Endothelial cell of umbilical vein (primary cell): ENCODE measurements around the gene NME7. TPM values are rescaled to one million over a fixed set of nuclear protein-coding genes. Genes with fewer than 3 reads are reported as not detected.

ENCODE experiments used
- BruUV-seq: library from RNA; stranded (reverse); fragments of 400-500 nt; replicated peaks from 2 replicates; lab custom pipeline; 2021; lab: Mats Ljungman, UMichigan
- CTCF ChIA-PET: fragments of 300-600, 350-600 bp; sonication (Branson Sonifier 250); formaldehyde crosslinking; loops from one replicate; lab custom pipeline; 2021; ENCODE audit warnings: antibody characterized with exemption, inconsistent platforms; lab: Charles Lee
- POLR2A ChIA-PET: fragments of 300-600, 350-600 bp; sonication (Branson Sonifier 250); formaldehyde crosslinking; loops from one replicate; lab custom pipeline; 2021; ENCODE audit warnings: antibody characterized with exemption, inconsistent platforms; lab: Charles Lee
- DNase-seq: peaks from one replicate; pipeline ENCODE4 v3.0.0-alpha.2; 2011; ENCODE audit warnings: low read depth, low spot score
- FAIRE-seq: peaks from 2 replicates; lab custom pipeline; 2011; peaks lifted over from hg19 to GRCh38; lab: Jason Lieb, UNC
- H2AFZ ChIP-seq: 2 replicates; pipeline ENCODE4 v1.6.0; 2012; ENCODE audit warnings: low read depth, low read length, control low read depth, inconsistent platforms
- H3K27ac ChIP-seq: 2 replicates; pipeline ENCODE4 v1.5.1; 2011; ENCODE audit warnings: low read depth, mild to moderate bottlenecking, control low read depth, low read length, moderate library complexity; ENCODE audit not compliant: insufficient read depth
- H3K27me3 ChIP-seq, 2 experiments: 2 replicates each; pipeline versions ENCODE4 v1.6.0 to v1.6.1; 2011; ENCODE audit warnings: low read length in 2 of 2, mixed read lengths in 1 of 2; ENCODE audit not compliant: control insufficient read depth in 2 of 2, insufficient read depth in 2 of 2
- H3K36me3 ChIP-seq, 2 experiments: 2 replicates in 1 of 2; 3 replicates in 1 of 2; pipeline ENCODE4 v1.5.1; 2011; ENCODE audit warnings: low read length in 2 of 2, mild to moderate bottlenecking in 1 of 2, moderate library complexity in 1 of 2; ENCODE audit not compliant: control insufficient read depth in 2 of 2, insufficient read depth in 2 of 2; ENCODE audit errors: extremely low read depth in 1 of 2
- H3K4me1 ChIP-seq: 3 replicates; pipeline ENCODE4 v1.5.1; 2011; ENCODE audit warnings: mild to moderate bottlenecking, low read length; ENCODE audit not compliant: control insufficient read depth, insufficient read depth; ENCODE audit errors: extremely low read depth
- H3K4me2 ChIP-seq: 2 replicates; pipeline ENCODE4 v1.6.1; 2011; ENCODE audit warnings: low read length, control low read depth, mixed read lengths; ENCODE audit not compliant: insufficient read depth
- H3K4me3 ChIP-seq, 3 experiments: fragments of 200-600 bp in 1 of 3; sonication (generic), shearing (Covaris generic) in 1 of 3; replicated peaks in 1 of 3; 2 replicates each; pipeline ENCODE4 v1.5.1; 2011 to 2016; ENCODE audit warnings: control low read depth in 3 of 3, low read length in 3 of 3, mild to moderate bottlenecking in 2 of 3, inconsistent platforms in 1 of 3, low read depth in 1 of 3, moderate library complexity in 1 of 3; ENCODE audit not compliant: insufficient read depth in 1 of 3
- H3K79me2 ChIP-seq: 2 replicates; pipeline ENCODE4 v1.6.0; 2012; ENCODE audit warnings: low read length, inconsistent platforms; ENCODE audit not compliant: control insufficient read depth, insufficient read depth
- H3K9ac ChIP-seq: replicated peaks from 2 replicates; pipeline ENCODE3; 2011; ENCODE audit warnings: low read length, control low read depth; ENCODE audit not compliant: insufficient read depth; ENCODE audit errors: extremely low read depth
- H3K9me1 ChIP-seq: replicated peaks from 3 replicates; pipeline ENCODE4 v1.6.0; 2011; ENCODE audit warnings: mild to moderate bottlenecking, low read length; ENCODE audit not compliant: control insufficient read depth, insufficient read depth; ENCODE audit errors: extremely low read depth
- H3K9me3 ChIP-seq: replicated peaks from 2 replicates; pipeline ENCODE4 v1.5.1; 2012; ENCODE audit warnings: low read length, inconsistent platforms; ENCODE audit not compliant: control insufficient read depth, insufficient read depth
- H4K20me1 ChIP-seq: replicated peaks from 2 replicates; pipeline ENCODE3; 2011; ENCODE audit warnings: mild to moderate bottlenecking, low read length; ENCODE audit not compliant: control insufficient read depth, insufficient read depth; ENCODE audit errors: extremely low read depth
- EZH2 ChIP-seq: IDR thresholded peaks from 2 replicates; pipeline ENCODE4 v1.6.1; 2012; ENCODE audit warnings: borderline replicate concordance, low read depth, mild to moderate bottlenecking, moderate library complexity, low read length, inconsistent platforms; ENCODE audit not compliant: severe bottlenecking
- FOS ChIP-seq: IDR thresholded peaks from 2 replicates; pipeline ENCODE4 v1.6.1; 2011; ENCODE audit warnings: mild to moderate bottlenecking, low read length, moderate library complexity, borderline replicate concordance; ENCODE audit not compliant: insufficient read depth
- GATA2 ChIP-seq: IDR thresholded peaks from 2 replicates; pipeline ENCODE4 v1.7.0; 2011; ENCODE audit warnings: low read depth, mild to moderate bottlenecking, moderate library complexity, mixed read lengths, low read length; ENCODE audit not compliant: insufficient read length, insufficient read depth
- JUN ChIP-seq: IDR thresholded peaks from 2 replicates; pipeline ENCODE4 v1.6.1; 2011; ENCODE audit warnings: borderline replicate concordance, low read depth; ENCODE audit not compliant: insufficient read length, insufficient read depth
- MYC ChIP-seq: IDR thresholded peaks from one replicate; pipeline ENCODE4 v1.6.1; 2011; ENCODE audit warnings: mild to moderate bottlenecking, low read depth, low read length
- POLR2A ChIP-seq: IDR thresholded peaks from 2 replicates; pipeline ENCODE4 v1.6.1; 2012; ENCODE audit warnings: low read depth, mild to moderate bottlenecking, control low read depth, low read length
- POLR2AphosphoS5 ChIP-seq: IDR thresholded peaks from 2 replicates; pipeline ENCODE4 v1.6.1; 2012; ENCODE audit warnings: low read depth, mild to moderate bottlenecking, control low read depth, low read length, moderate library complexity; ENCODE audit not compliant: insufficient read depth
- dilution Hi-C: fragments of 300-500 bp; cut with MboI; formaldehyde crosslinking; loops from one replicate; pipeline ENCODE4 v1.15.0; 2019; ENCODE audit warnings: low sequenced_read_pairs; ENCODE audit not compliant: extremely low pct_ligation_motif_present
- intact Hi-C: fragments of 100-400 bp; cut with micrococcal nuclease; formaldehyde crosslinking; loops from one replicate; pipeline ENCODE4 v1.10.0; 2022
- polyA plus RNA-seq, 4 experiments: library from polyadenylated mRNA; depleted of rRNA in 3 of 4; stranded (reverse) in 3 of 4; unstranded in 1 of 4; fragments of >200 nt; gene quantifications; 2 replicates each; pipeline versions ENCODE4 v1.2.1 to v1.2.3, GENCODE V29; 2011 to 2012; ENCODE audit warnings: missing spikeins in 1 of 4
- total RNA-seq: library from RNA; stranded (reverse); gene quantifications from 2 replicates; pipeline ENCODE4 v1.2.3, GENCODE V29; 2021
- TF ChIP-seq, protein P1 (sequence below): IDR thresholded peaks from 2 replicates; pipeline ENCODE4 v1.6.1; 2011; ENCODE audit not compliant: insufficient read depth, insufficient read length
- TF ChIP-seq, protein P2 (sequence below), 2 donors: IDR thresholded peaks; 1 replicate in 1 of 2; 2 replicates in 1 of 2; pipeline ENCODE4 v1.5.1; 2011; ENCODE audit warnings: low read length in 2 of 2, mild to moderate bottlenecking in 2 of 2, moderate library complexity in 2 of 2, control low read depth in 1 of 2, inconsistent platforms in 1 of 2, low read depth in 1 of 2; ENCODE audit not compliant: insufficient read depth in 1 of 2; ENCODE audit errors: extremely low read depth in 1 of 2

The NME7 gene
- total and polyA plus RNA-seq, 2 donors (not counting 3 experiments of a cell fraction or from before 2014, with no cell fraction given): 16.5 to 25.3 TPM

GRCh38 chr1:169160845-169161495 lies 206.6 kb downstream of the NME7 start:
- Histone ChIP-seq H3K4me1 (no peaks in the 10 kb centered on the region), H3K4me3 (no peak overlapping the region), H3K27ac (no peak overlapping the region), H3K79me2 (no peaks in the 10 kb centered on the region), H3K9me1 (no peaks in the 10 kb centered on the region), H3K9me3 (no peaks in the 10 kb centered on the region), H3K27me3 (no peaks in the 10 kb centered on the region), H4K20me1 (no peaks in the 10 kb centered on the region), H3K36me3 (no peaks in the 10 kb centered on the region), H3K9ac (no peak overlapping the region), H2AFZ (no peak overlapping the region), H3K4me2 (no peak overlapping the region)
- intact Hi-C loops: no loop called here
- BruUV-seq: no TSS peak
- POLR2A ChIA-PET: no interaction called here
- DNase-seq (no peak), FAIRE-seq (no peak)
- dilution Hi-C loops: no loop called here
- CTCF ChIA-PET: interaction anchor here (1.3 kb wide), 1 partner anchor 187 kb away, joined by 4 read pairs; no protein-coding TSS in a partner anchor
- no peak for TF ChIP-seq JUN
- TF ChIP-seq FOS: no peak
- TF ChIP-seq, protein P1, sequence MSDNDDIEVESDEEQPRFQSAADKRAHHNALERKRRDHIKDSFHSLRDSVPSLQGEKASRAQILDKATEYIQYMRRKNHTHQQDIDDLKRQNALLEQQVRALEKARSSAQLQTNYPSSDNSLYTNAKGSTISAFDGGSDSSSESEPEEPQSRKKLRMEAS: no peak
- no peak for TF ChIP-seq POLR2AphosphoS5
- no peak for TF ChIP-seq GATA2
- TF ChIP-seq, protein P2, sequence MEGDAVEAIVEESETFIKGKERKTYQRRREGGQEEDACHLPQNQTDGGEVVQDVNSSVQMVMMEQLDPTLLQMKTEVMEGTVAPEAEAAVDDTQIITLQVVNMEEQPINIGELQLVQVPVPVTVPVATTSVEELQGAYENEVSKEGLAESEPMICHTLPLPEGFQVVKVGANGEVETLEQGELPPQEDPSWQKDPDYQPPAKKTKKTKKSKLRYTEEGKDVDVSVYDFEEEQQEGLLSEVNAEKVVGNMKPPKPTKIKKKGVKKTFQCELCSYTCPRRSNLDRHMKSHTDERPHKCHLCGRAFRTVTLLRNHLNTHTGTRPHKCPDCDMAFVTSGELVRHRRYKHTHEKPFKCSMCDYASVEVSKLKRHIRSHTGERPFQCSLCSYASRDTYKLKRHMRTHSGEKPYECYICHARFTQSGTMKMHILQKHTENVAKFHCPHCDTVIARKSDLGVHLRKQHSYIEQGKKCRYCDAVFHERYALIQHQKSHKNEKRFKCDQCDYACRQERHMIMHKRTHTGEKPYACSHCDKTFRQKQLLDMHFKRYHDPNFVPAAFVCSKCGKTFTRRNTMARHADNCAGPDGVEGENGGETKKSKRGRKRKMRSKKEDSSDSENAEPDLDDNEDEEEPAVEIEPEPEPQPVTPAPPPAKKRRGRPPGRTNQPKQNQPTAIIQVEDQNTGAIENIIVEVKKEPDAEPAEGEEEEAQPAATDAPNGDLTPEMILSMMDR (IDR thresholded peaks at IDR 0.05; ENCODE audit: extremely low read depth in 1 of 2, insufficient read depth in 1 of 2, low read depth in 1 of 2, low read length in 2 of 2): no peak
- no peak for TF ChIP-seq EZH2
- no peak for TF ChIP-seq POLR2A
- TF ChIP-seq MYC: no peak
